ENCODE data around the gene SOCS1. TPM values are rescaled to one million over a fixed set of nuclear protein-coding genes. Genes with fewer than 3 reads are reported as not detected.

The SOCS1 gene
- total and polyA plus RNA-seq, 2 experiments from 2014 or later, result 84.7 to 104 TPM

GRCh38 chr16:11236461-11237254, 19.3 kb downstream of the SOCS1 start:
- Histone ChIP-seq H3K4me3 (no peak overlapping the region), H3K79me2 (replicated peaks; ENCODE audit: insufficient read depth) (no peaks in the 10 kb centered on the region), H3K36me3 (ENCODE audit: insufficient read depth) (no peaks in the 10 kb centered on the region), H2AFZ (no peak overlapping the region), H3K27me3 (ENCODE audit: insufficient read depth) (no peaks in the 10 kb centered on the region), H3K4me2 (no peak overlapping the region), H4K20me1 (replicated peaks; ENCODE audit: insufficient read depth) (no peaks in the 10 kb centered on the region), H3K27ac (ENCODE audit: low read depth) (no peak overlapping the region), H3K9me2 (ENCODE audit: insufficient read depth) (no peaks in the 10 kb centered on the region), H3F3A (replicated peaks; ENCODE audit: low read depth) (0 out of 2 replicates have a peak, but pooled peaks cover 6% of the 10 kb centered on the region), H3K4me1 (ENCODE audit: insufficient read depth) (peaks cover 9% of the 10 kb centered on the region; the same call in 1 of the 2 replicates)
- Mint-ChIP-seq H3K36me3 (ENCODE audit: low read depth) (no peaks in the 10 kb centered on the region), H3K4me3 (no peak overlapping the region), H3K4me1 (peaks cover 8% of the 10 kb centered on the region; the same call in 2 of the 3 replicates), H3K27me3 (ENCODE audit: insufficient read depth, low read depth, poor library complexity) (peaks cover 7% of the 10 kb centered on the region), H3K9me3 (no peaks in the 10 kb centered on the region), H3K27ac (no peak overlapping the region)
- DNase-seq (ENCODE audit: low spot score) (no peak), ATAC-seq (no peak)
- TF ChIP-seq, protein P1, sequence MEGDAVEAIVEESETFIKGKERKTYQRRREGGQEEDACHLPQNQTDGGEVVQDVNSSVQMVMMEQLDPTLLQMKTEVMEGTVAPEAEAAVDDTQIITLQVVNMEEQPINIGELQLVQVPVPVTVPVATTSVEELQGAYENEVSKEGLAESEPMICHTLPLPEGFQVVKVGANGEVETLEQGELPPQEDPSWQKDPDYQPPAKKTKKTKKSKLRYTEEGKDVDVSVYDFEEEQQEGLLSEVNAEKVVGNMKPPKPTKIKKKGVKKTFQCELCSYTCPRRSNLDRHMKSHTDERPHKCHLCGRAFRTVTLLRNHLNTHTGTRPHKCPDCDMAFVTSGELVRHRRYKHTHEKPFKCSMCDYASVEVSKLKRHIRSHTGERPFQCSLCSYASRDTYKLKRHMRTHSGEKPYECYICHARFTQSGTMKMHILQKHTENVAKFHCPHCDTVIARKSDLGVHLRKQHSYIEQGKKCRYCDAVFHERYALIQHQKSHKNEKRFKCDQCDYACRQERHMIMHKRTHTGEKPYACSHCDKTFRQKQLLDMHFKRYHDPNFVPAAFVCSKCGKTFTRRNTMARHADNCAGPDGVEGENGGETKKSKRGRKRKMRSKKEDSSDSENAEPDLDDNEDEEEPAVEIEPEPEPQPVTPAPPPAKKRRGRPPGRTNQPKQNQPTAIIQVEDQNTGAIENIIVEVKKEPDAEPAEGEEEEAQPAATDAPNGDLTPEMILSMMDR (conservative IDR thresholded peaks at IDR 0.05; ENCODE audit: low read depth in 2 of 2), result no peak
- TF ChIP-seq POLR2AphosphoS5 (IDR thresholded peaks at IDR 0.05; ENCODE audit: low read depth), result no peak
- no peak for TF ChIP-seq CREB1 (CRISPR knock-in tag; IDR thresholded peaks at IDR 0.05; ENCODE audit: low read depth)
- TF ChIP-seq STAT1 (IDR thresholded peaks at IDR 0.05; ENCODE audit: unreplicated experiment), result no peak
- no peak for TF ChIP-seq REST (IDR thresholded peaks at IDR 0.05; ENCODE audit: unreplicated experiment)
- TF ChIP-seq JUNB (IDR thresholded peaks at IDR 0.05; ENCODE audit: unreplicated experiment), result no peak
- no peak for TF ChIP-seq EZH2 (IDR thresholded peaks at IDR 0.05; ENCODE audit: low read depth, unreplicated experiment)
- no peak for TF ChIP-seq NANOG (IDR thresholded peaks at IDR 0.05; ENCODE audit: borderline replicate concordance)
- no peak for TF ChIP-seq ETS1 (IDR thresholded peaks at IDR 0.05)
- TF ChIP-seq ZNF462 (CRISPR knock-in tag; IDR thresholded peaks at IDR 0.05), result no peak
- TF ChIP-seq ZNF114 (CRISPR knock-in tag; IDR thresholded peaks at IDR 0.05), result no peak
- TF ChIP-seq EZH2phosphoT487 (IDR thresholded peaks at IDR 0.05; ENCODE audit: unreplicated experiment), result no peak
- TF ChIP-seq ZNF331 (CRISPR knock-in tag; IDR thresholded peaks at IDR 0.05; ENCODE audit: low read depth), result no peak
